Measurements from ENCODE around the gene OTOF.

The OTOF gene

DNA sequence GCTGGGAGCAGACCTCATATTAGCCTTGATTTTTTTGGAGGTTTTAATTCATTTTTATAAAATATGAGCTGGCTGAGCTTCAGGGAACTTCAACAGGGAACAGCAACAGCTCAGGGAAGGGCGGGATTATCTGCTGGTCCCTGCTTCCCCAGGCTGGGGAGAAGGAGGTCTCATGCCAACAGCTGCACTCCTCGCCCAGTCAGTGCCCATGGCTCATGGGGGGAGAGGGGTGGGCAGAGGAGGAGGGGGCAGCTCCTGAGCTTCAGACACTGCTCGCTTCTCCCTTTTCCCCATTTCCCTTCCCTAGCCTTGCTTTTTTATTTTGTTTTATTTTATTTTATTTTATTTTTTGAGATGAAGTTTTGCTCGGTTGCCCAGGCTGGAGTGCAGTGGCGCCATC is 442 bp upstream of the OTOF start:
- Histone ChIP-seq H3F3A (ENCODE audit: low read depth) (no peaks in the 10 kb centered on the region), H3K79me2 (ENCODE audit: insufficient read depth, low read length) (no peaks in the 10 kb centered on the region), H3K9me2 (replicated peaks; ENCODE audit: low read depth, low read length) (no peaks in the 10 kb centered on the region), H2AFZ (ENCODE audit: low read length) (no peak overlapping the region), H3K27me3 (ENCODE audit: insufficient read depth, low read length, poor library complexity, severe bottlenecking) (no peaks in the 10 kb centered on the region), H3K9ac (ENCODE audit: low read depth, low read length, poor library complexity, severe bottlenecking) (no peak overlapping the region), H3K9me3 (ENCODE audit: insufficient read depth, low read depth, low read length) (no peaks in the 10 kb centered on the region), H3K4me1 (ENCODE audit: insufficient read depth, low read length, poor library complexity, severe bottlenecking) (peaks cover 4% of the 10 kb centered on the region), H3K4me2 (ENCODE audit: low read depth, low read length, poor library complexity, severe bottlenecking) (no peak overlapping the region), H4K20me1 (ENCODE audit: insufficient read depth, low read length, poor library complexity, severe bottlenecking) (no peaks in the 10 kb centered on the region), H3K36me3 (ENCODE audit: insufficient read depth, low read length) (no peaks in the 10 kb centered on the region), H3K4me3 (ENCODE audit: low read length, poor library complexity, severe bottlenecking) (no peak overlapping the region)
- no peak for TF ChIP-seq EZH2phosphoT487 (IDR thresholded peaks at IDR 0.05; ENCODE audit: borderline replicate concordance)
- TF ChIP-seq, protein P1, sequence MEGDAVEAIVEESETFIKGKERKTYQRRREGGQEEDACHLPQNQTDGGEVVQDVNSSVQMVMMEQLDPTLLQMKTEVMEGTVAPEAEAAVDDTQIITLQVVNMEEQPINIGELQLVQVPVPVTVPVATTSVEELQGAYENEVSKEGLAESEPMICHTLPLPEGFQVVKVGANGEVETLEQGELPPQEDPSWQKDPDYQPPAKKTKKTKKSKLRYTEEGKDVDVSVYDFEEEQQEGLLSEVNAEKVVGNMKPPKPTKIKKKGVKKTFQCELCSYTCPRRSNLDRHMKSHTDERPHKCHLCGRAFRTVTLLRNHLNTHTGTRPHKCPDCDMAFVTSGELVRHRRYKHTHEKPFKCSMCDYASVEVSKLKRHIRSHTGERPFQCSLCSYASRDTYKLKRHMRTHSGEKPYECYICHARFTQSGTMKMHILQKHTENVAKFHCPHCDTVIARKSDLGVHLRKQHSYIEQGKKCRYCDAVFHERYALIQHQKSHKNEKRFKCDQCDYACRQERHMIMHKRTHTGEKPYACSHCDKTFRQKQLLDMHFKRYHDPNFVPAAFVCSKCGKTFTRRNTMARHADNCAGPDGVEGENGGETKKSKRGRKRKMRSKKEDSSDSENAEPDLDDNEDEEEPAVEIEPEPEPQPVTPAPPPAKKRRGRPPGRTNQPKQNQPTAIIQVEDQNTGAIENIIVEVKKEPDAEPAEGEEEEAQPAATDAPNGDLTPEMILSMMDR (conservative IDR thresholded peaks at IDR 0.05; ENCODE audit: low read length) = no peak

GRCh38 chr2:26477126-26477910 is 606 bp downstream of the OTOF start:
- Histone ChIP-seq H3K27me3 (ENCODE audit: insufficient read depth, low read length, poor library complexity, severe bottlenecking) (no peaks in the 10 kb centered on the region), H3K9me2 (replicated peaks; ENCODE audit: low read depth, low read length) (no peaks in the 10 kb centered on the region), H3K9me3 (ENCODE audit: insufficient read depth, low read depth, low read length) (no peaks in the 10 kb centered on the region), H3K4me1 (ENCODE audit: insufficient read depth, low read length, poor library complexity, severe bottlenecking) (peaks cover 4% of the 10 kb centered on the region), H3K4me2 (ENCODE audit: low read depth, low read length, poor library complexity, severe bottlenecking) (no peak overlapping the region), H3K79me2 (ENCODE audit: insufficient read depth, low read length) (no peaks in the 10 kb centered on the region), H3K9ac (ENCODE audit: low read depth, low read length, poor library complexity, severe bottlenecking) (no peak overlapping the region), H3F3A (ENCODE audit: low read depth) (no peaks in the 10 kb centered on the region), H3K36me3 (ENCODE audit: insufficient read depth, low read length) (no peaks in the 10 kb centered on the region), H3K4me3 (ENCODE audit: low read length, poor library complexity, severe bottlenecking) (no peak overlapping the region), H2AFZ (ENCODE audit: low read length) (no peak overlapping the region), H4K20me1 (ENCODE audit: insufficient read depth, low read length, poor library complexity, severe bottlenecking) (no peaks in the 10 kb centered on the region)
- TF ChIP-seq, protein P1 (conservative IDR thresholded peaks at IDR 0.05; ENCODE audit: low read length) = no peak
- TF ChIP-seq EZH2phosphoT487 (IDR thresholded peaks at IDR 0.05; ENCODE audit: borderline replicate concordance) = no peak

- no peak overlapping the region for H3K4me2 ChIP-seq (ENCODE audit: low read depth, low read length, poor library complexity, severe bottlenecking)
- no peaks in the 10 kb centered on the region for H3K27me3 ChIP-seq (ENCODE audit: insufficient read depth, low read length, poor library complexity, severe bottlenecking)
- H3F3A ChIP-seq (ENCODE audit: low read depth) = no peaks in the 10 kb centered on the region
- H3K4me3 ChIP-seq (ENCODE audit: low read length, poor library complexity, severe bottlenecking) = no peak overlapping the region
- no peak overlapping the region for H3K9ac ChIP-seq (ENCODE audit: low read depth, low read length, poor library complexity, severe bottlenecking)
- H3K9me3 ChIP-seq (ENCODE audit: insufficient read depth, low read depth, low read length) = no peaks in the 10 kb centered on the region
- H3K36me3 ChIP-seq (ENCODE audit: insufficient read depth, low read length) = no peaks in the 10 kb centered on the region
- no peak for TF ChIP-seq EZH2phosphoT487 (IDR thresholded peaks at IDR 0.05; ENCODE audit: borderline replicate concordance)
- TF ChIP-seq, protein P1 (conservative IDR thresholded peaks at IDR 0.05; ENCODE audit: low read length) = no peak
- no peak overlapping the region for H2AFZ ChIP-seq (ENCODE audit: low read length)
- no peaks in the 10 kb centered on the region for H4K20me1 ChIP-seq (ENCODE audit: insufficient read depth, low read length, poor library complexity, severe bottlenecking)
- H3K4me1 ChIP-seq (ENCODE audit: insufficient read depth, low read length, poor library complexity, severe bottlenecking) = peaks cover 4% of the 10 kb centered on the region
- H3K9me2 ChIP-seq (replicated peaks; ENCODE audit: low read depth, low read length) = no peaks in the 10 kb centered on the region
- no peaks in the 10 kb centered on the region for H3K79me2 ChIP-seq (ENCODE audit: insufficient read depth, low read length)
These were observed 2.0 kb downstream of the OTOF start for GRCh38 chr2:26475832-26476501.
